ENCODE data around the gene BIK.

DNA sequence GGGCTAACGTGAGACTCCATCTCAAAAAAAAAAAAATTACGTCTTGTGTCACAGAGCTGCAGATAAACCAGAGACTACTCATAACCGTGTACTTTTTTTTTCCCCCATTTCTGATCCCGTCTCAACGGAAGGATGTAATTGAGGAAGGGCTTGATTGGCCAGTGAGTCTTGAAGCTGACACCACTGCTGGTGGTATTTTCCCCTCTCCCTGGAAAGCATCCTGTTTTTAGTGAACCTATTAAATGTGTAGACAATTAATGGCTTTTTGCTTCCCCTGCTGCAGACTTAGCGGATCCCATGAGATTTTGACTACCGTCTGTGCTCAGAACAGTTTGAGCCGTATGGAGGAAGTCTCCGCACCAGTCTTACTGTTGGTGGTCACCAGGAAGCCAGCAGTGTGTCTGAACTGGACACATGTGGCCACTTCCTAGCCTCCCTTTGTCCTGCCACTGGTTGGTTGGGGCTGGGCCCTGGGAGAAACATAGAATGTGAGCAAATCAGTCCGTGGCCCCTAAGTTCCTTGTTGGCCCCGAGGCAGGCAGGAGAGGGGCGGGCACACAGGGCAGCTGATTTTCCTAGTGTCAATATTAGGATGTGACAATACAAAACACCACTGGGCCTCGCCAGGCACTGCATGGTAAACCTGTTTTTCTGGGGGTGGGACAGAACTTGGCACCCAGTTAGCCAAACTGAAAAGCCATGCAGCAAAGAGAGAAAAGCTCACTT is 3.1 kb downstream of the BIK start:
- TF ChIP-seq, protein P1, sequence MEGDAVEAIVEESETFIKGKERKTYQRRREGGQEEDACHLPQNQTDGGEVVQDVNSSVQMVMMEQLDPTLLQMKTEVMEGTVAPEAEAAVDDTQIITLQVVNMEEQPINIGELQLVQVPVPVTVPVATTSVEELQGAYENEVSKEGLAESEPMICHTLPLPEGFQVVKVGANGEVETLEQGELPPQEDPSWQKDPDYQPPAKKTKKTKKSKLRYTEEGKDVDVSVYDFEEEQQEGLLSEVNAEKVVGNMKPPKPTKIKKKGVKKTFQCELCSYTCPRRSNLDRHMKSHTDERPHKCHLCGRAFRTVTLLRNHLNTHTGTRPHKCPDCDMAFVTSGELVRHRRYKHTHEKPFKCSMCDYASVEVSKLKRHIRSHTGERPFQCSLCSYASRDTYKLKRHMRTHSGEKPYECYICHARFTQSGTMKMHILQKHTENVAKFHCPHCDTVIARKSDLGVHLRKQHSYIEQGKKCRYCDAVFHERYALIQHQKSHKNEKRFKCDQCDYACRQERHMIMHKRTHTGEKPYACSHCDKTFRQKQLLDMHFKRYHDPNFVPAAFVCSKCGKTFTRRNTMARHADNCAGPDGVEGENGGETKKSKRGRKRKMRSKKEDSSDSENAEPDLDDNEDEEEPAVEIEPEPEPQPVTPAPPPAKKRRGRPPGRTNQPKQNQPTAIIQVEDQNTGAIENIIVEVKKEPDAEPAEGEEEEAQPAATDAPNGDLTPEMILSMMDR (IDR thresholded peaks at IDR 0.05): no peak
- TF ChIP-seq POLR2A (IDR thresholded peaks at IDR 0.05): no peak
